A673 (cell line): ENCODE results near the gene FAM43A.

ENCODE experiments used
- EZH2 ChIP-seq: fragments of 200-600 bp; sonication (generic); IDR thresholded peaks from 2 replicates; pipeline ENCODE4 v1.6.1; 2017; ENCODE audit warnings: borderline replicate concordance, low read depth, mild to moderate bottlenecking, mixed read lengths, antibody characterized with exemption, low read length; ENCODE audit not compliant: poor library complexity, severe bottlenecking
- TF ChIP-seq, protein P1 (sequence below): fragments of 300-800, 200-600 bp; sonication (generic); conservative IDR thresholded peaks from 2 replicates; pipeline ENCODE4 v1.5.1; 2017; ENCODE audit warnings: low read depth, mild to moderate bottlenecking, antibody characterized with exemption, low read length, moderate library complexity, mixed read lengths

DNA sequence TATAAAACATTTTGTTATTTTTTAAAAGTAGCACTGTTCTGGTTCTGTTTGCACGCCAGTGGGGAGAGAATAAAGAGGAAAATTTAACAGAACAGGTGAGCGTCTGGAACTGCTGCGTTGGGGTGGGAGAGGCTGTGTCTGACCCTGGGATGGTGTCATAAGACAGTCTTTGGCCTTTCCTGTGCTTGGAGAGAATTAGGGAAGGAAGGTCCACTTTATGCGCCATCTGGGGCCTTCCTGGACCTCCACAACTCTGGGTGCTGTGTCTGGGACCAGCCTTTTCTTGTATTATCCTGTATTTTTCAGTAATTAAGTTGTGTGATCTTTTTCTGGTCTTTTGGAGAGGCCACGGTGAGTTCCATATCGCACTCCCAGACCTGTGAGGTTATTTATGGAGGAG is 3.3 kb downstream of the FAM43A start:
- TF ChIP-seq, protein P1, sequence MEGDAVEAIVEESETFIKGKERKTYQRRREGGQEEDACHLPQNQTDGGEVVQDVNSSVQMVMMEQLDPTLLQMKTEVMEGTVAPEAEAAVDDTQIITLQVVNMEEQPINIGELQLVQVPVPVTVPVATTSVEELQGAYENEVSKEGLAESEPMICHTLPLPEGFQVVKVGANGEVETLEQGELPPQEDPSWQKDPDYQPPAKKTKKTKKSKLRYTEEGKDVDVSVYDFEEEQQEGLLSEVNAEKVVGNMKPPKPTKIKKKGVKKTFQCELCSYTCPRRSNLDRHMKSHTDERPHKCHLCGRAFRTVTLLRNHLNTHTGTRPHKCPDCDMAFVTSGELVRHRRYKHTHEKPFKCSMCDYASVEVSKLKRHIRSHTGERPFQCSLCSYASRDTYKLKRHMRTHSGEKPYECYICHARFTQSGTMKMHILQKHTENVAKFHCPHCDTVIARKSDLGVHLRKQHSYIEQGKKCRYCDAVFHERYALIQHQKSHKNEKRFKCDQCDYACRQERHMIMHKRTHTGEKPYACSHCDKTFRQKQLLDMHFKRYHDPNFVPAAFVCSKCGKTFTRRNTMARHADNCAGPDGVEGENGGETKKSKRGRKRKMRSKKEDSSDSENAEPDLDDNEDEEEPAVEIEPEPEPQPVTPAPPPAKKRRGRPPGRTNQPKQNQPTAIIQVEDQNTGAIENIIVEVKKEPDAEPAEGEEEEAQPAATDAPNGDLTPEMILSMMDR: no peak
- TF ChIP-seq EZH2: no peak
